ENCODE data around the gene SNRPD1.

Gene SNRPD1

DNA sequence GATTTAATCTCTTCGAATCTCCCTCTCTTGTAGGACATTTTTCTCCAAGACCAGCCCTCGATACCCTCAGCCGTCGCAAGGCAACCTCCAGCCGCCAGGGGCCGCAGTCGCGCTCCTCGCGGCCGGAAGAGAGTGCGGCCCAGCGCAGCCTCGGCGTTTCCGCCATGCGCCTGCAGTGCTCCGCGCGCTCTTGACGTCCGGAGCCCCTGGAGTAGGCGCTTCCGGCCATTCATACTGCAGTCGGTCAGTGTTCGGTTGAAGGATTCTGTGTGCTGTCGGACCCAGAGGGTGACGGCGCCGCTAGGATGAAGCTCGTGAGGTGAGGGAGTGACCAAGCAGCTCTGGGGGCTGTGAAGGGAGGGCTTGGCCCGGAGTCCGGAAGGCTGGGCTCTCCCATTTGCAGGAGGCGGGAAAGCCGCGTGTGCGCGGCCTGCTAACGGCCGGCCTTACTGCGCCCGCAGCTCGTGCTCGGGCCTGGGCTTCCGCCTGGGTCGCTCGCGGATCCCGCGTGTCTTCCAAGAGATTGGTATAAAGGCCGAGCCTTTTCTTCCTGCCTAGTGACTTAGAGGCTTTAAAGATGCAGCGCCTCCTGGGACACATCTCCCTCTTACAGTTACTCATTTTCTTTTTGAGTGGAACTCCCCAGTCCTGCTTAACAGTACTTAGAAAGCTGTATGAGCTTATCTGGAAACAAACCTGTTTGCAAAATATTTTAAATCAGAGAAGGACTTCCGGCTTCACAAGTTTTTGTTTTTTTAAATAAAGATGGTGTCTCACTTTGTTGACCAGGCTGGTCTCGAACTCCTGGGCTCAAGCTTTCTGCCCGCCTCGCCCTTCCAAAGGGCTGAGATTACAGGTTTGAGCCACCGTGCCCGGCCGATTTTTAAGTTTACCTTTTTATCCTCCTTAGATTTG is at the start of gene SNRPD1:
SNRPD1 (plus strand) TSS at position 190 of the 915 bp plus-strand sequence; CDS start at position 306, 116 bp downstream.
- Histone ChIP-seq H3K27ac (ENCODE audit: low read length) (peak within 1 kb of the TSS; percentile 91), H3K36me3 (replicated peaks; ENCODE audit: insufficient read depth, low read length) (no peaks in the 10 kb centered on the region; the same call in 1 of the 2 replicates), H3K4me3 (ENCODE audit: low read length) (peak within 1 kb of the TSS; percentile 98), H3K79me2 (ENCODE audit: low read length) (peaks cover 53% of the 10 kb centered on the region), H2AFZ (ENCODE audit: low read length) (peak within 1 kb of the TSS; percentile 76), H3K4me1 (ENCODE audit: low read length) (0 out of 2 replicates have a peak, but pooled peaks cover 5% of the 10 kb centered on the region), H4K20me1 (ENCODE audit: insufficient read depth, low read length) (peaks cover 14% of the 10 kb centered on the region; the same call in 1 of the 2 replicates), H3K9me2 (replicated peaks; ENCODE audit: insufficient read depth, low read length) (no peaks in the 10 kb centered on the region), H3K27me3 (replicated peaks; ENCODE audit: insufficient read depth, low read length) (no peaks in the 10 kb centered on the region), H3K4me2 (ENCODE audit: low read depth, low read length) (peak within 1 kb of the TSS; percentile 80), H3F3A (ENCODE audit: insufficient read depth, low read length) (peaks cover 6% of the 10 kb centered on the region; the same call in 1 of the 2 replicates), H3K9ac (ENCODE audit: low read length) (peak within 1 kb of the TSS; percentile 97), H3K9me3 (replicated peaks; ENCODE audit: insufficient read depth, low read length) (no peaks in the 10 kb centered on the region)
- peak; percentile 95 for DNase-seq
- TF ChIP-seq EZH2phosphoT487 (IDR thresholded peaks at IDR 0.05; ENCODE audit: low read length) (no peak), EZH2 (optimal IDR thresholded peaks at IDR 0.05; ENCODE audit: low read depth, low read length) (no peak)
- TF ChIP-seq, protein P1, sequence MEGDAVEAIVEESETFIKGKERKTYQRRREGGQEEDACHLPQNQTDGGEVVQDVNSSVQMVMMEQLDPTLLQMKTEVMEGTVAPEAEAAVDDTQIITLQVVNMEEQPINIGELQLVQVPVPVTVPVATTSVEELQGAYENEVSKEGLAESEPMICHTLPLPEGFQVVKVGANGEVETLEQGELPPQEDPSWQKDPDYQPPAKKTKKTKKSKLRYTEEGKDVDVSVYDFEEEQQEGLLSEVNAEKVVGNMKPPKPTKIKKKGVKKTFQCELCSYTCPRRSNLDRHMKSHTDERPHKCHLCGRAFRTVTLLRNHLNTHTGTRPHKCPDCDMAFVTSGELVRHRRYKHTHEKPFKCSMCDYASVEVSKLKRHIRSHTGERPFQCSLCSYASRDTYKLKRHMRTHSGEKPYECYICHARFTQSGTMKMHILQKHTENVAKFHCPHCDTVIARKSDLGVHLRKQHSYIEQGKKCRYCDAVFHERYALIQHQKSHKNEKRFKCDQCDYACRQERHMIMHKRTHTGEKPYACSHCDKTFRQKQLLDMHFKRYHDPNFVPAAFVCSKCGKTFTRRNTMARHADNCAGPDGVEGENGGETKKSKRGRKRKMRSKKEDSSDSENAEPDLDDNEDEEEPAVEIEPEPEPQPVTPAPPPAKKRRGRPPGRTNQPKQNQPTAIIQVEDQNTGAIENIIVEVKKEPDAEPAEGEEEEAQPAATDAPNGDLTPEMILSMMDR (IDR thresholded peaks at IDR 0.05; ENCODE audit: low read length): peak; percentile 90

DNA sequence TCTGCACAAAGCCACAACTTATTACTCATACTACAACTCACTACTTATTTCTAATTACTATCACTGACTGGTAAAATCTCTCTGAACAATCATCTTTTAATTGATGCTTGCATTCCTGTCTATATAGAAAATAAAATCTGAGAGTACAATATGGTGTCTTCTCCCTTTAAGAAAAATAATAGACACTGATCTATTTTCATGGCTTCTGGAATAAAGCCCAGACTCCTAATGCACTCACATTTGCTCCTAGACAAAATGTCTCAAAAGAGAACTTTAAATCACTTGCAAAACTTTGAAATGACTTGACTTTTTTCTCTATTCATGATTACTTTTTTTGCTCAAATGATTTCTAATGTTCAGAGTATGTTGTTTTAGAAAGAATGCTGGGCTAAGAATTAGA is 40.3 kb upstream of the SNRPD1 start:
- Histone ChIP-seq H3F3A (ENCODE audit: insufficient read depth, low read length) (no peaks in the 10 kb centered on the region), H3K27ac (ENCODE audit: low read length) (no peak overlapping the region), H3K36me3 (replicated peaks; ENCODE audit: insufficient read depth, low read length) (peaks cover 8% of the 10 kb centered on the region; the same call in 1 of the 2 replicates), H2AFZ (ENCODE audit: low read length) (no peak overlapping the region), H3K4me2 (ENCODE audit: low read depth, low read length) (no peak overlapping the region), H3K27me3 (replicated peaks; ENCODE audit: insufficient read depth, low read length) (no peaks in the 10 kb centered on the region), H4K20me1 (ENCODE audit: insufficient read depth, low read length) (no peaks in the 10 kb centered on the region), H3K4me1 (ENCODE audit: low read length) (no peaks in the 10 kb centered on the region), H3K9me2 (replicated peaks; ENCODE audit: insufficient read depth, low read length) (no peaks in the 10 kb centered on the region), H3K9ac (ENCODE audit: low read length) (no peak overlapping the region), H3K4me3 (ENCODE audit: low read length) (no peak overlapping the region), H3K9me3 (replicated peaks; ENCODE audit: insufficient read depth, low read length) (no peaks in the 10 kb centered on the region), H3K79me2 (ENCODE audit: low read length) (no peaks in the 10 kb centered on the region)
- no peak for DNase-seq
- TF ChIP-seq EZH2 (optimal IDR thresholded peaks at IDR 0.05; ENCODE audit: low read depth, low read length): no peak
- TF ChIP-seq, protein P1 (IDR thresholded peaks at IDR 0.05; ENCODE audit: low read length): no peak
- no peak for TF ChIP-seq EZH2phosphoT487 (IDR thresholded peaks at IDR 0.05; ENCODE audit: low read length)

DNA sequence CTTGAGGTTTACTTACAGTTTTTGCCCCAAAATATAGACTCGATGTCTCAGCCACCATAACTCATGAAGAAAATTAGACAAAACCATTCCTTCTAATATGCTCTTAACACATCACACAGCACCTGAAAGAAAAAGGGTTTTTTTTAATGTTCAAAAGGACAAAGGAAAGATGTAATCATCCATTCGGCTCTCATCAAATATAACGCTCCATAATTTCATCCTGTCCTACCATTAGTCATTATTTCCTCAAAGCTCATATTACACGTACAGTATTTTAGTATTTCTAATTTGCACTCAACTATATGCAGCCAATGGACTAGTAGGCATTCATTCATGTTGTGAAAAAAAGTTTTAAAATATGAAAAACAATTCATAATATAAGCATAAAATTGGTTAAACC is 36.5 kb upstream of the SNRPD1 start:
- H3K27me3 ChIP-seq (replicated peaks; ENCODE audit: insufficient read depth, low read length): no peaks in the 10 kb centered on the region
- no peaks in the 10 kb centered on the region for H3F3A ChIP-seq (ENCODE audit: insufficient read depth, low read length)
- no peak for DNase-seq
- H4K20me1 ChIP-seq (ENCODE audit: insufficient read depth, low read length): no peaks in the 10 kb centered on the region
- no peak overlapping the region for H3K4me3 ChIP-seq (ENCODE audit: low read length)
- TF ChIP-seq EZH2phosphoT487 (IDR thresholded peaks at IDR 0.05; ENCODE audit: low read length) (no peak), EZH2 (optimal IDR thresholded peaks at IDR 0.05; ENCODE audit: low read depth, low read length) (no peak)
- TF ChIP-seq, protein P1 (IDR thresholded peaks at IDR 0.05; ENCODE audit: low read length): no peak
- H3K79me2 ChIP-seq (ENCODE audit: low read length): peaks cover 6% of the 10 kb centered on the region
- no peak overlapping the region for H3K9ac ChIP-seq (ENCODE audit: low read length)
- no peak overlapping the region for H3K4me2 ChIP-seq (ENCODE audit: low read depth, low read length)
- H3K4me1 ChIP-seq (ENCODE audit: low read length): no peaks in the 10 kb centered on the region
- H3K27ac ChIP-seq (ENCODE audit: low read length): no peak overlapping the region
- peaks cover 8% of the 10 kb centered on the region; the same call in 1 of the 2 replicates for H3K36me3 ChIP-seq (replicated peaks; ENCODE audit: insufficient read depth, low read length)
- H2AFZ ChIP-seq (ENCODE audit: low read length): no peak overlapping the region
- H3K9me3 ChIP-seq (replicated peaks; ENCODE audit: insufficient read depth, low read length): no peaks in the 10 kb centered on the region
- H3K9me2 ChIP-seq (replicated peaks; ENCODE audit: insufficient read depth, low read length): no peaks in the 10 kb centered on the region
